Measurements from ENCODE around the gene PRMT3.

PRMT3 gene

GRCh38 chr11:20367313-20367948, 20.1 kb upstream of the PRMT3 start:
- TF ChIP-seq CTCF (IDR thresholded peaks at IDR 0.05; ENCODE audit: borderline replicate concordance, insufficient read depth, low read depth, low read length) = no peak
- no peak overlapping the region for H3K4me3 ChIP-seq (ENCODE audit: low read depth, low read length)

- no peak for TF ChIP-seq CTCF (IDR thresholded peaks at IDR 0.05; ENCODE audit: borderline replicate concordance, insufficient read depth, low read depth, low read length)
- no peak overlapping the region for H3K4me3 ChIP-seq (ENCODE audit: low read depth, low read length)
Observed at GRCh38 chr11:20368438-20368837, 19.1 kb upstream of the PRMT3 start.

- H3K4me3 ChIP-seq (ENCODE audit: low read depth, low read length) = no peak overlapping the region
- TF ChIP-seq CTCF (IDR thresholded peaks at IDR 0.05; ENCODE audit: borderline replicate concordance, insufficient read depth, low read depth, low read length) = no peak
Observed at GRCh38 chr11:20369826-20370225, 17.7 kb upstream of the PRMT3 start.

GRCh38 chr11:20372081-20372626, 15.4 kb upstream of the PRMT3 start:
- no peak for TF ChIP-seq CTCF (IDR thresholded peaks at IDR 0.05; ENCODE audit: borderline replicate concordance, insufficient read depth, low read depth, low read length)
- no peak overlapping the region for H3K4me3 ChIP-seq (ENCODE audit: low read depth, low read length)

- H3K4me3 ChIP-seq (ENCODE audit: low read depth, low read length) = no peak overlapping the region
- TF ChIP-seq CTCF (IDR thresholded peaks at IDR 0.05; ENCODE audit: borderline replicate concordance, insufficient read depth, low read depth, low read length) = no peak
Observed at GRCh38 chr11:20373147-20373546, 14.4 kb upstream of the PRMT3 start.

GRCh38 chr11:20373568-20374209, 13.8 kb upstream of the PRMT3 start:
- no peak overlapping the region for H3K4me3 ChIP-seq (ENCODE audit: low read depth, low read length)
- TF ChIP-seq CTCF (IDR thresholded peaks at IDR 0.05; ENCODE audit: borderline replicate concordance, insufficient read depth, low read depth, low read length) = no peak
